IPS-15b (cell line): ENCODE results near the gene TFCP2.

Experiments
- H3K27me3 ChIP-seq: one replicate; pipeline ENCODE4 v1.6.1; 2013; ENCODE audit warnings: low read length; ENCODE audit not compliant: control insufficient read depth, insufficient read depth
- H3K36me3 ChIP-seq: one replicate; pipeline ENCODE4 v1.6.1; 2013; ENCODE audit warnings: low read length; ENCODE audit not compliant: control insufficient read depth, insufficient read depth
- H3K4me1 ChIP-seq: one replicate; pipeline ENCODE4 v1.6.1; 2013; ENCODE audit warnings: mild to moderate bottlenecking, low read length; ENCODE audit not compliant: control insufficient read depth, insufficient read depth
- H3K4me3 ChIP-seq: one replicate; pipeline ENCODE4 v1.5.1; 2013; ENCODE audit warnings: low read depth, low read length
- H3K9ac ChIP-seq: one replicate; pipeline ENCODE4 v1.6.1; 2013; ENCODE audit warnings: low read depth, mild to moderate bottlenecking, low read length
- H3K9me3 ChIP-seq: one replicate; pipeline ENCODE4 v1.6.1; 2013; ENCODE audit warnings: mild to moderate bottlenecking, low read length; ENCODE audit not compliant: control insufficient read depth, insufficient read depth

The TFCP2 gene

GRCh38 chr12:51131745-51132521, 41.0 kb downstream of the TFCP2 start:
- Histone ChIP-seq H3K27me3 (no peaks in the 10 kb centered on the region), H3K9me3 (no peaks in the 10 kb centered on the region), H3K4me3 (no peak overlapping the region), H3K36me3 (no peaks in the 10 kb centered on the region), H3K4me1 (no peaks in the 10 kb centered on the region), H3K9ac (no peak overlapping the region)

GRCh38 chr12:51128919-51129318, 44.0 kb downstream of the TFCP2 start:
- Histone ChIP-seq H3K27me3 (no peaks in the 10 kb centered on the region), H3K9ac (no peak overlapping the region), H3K4me1 (no peaks in the 10 kb centered on the region), H3K9me3 (no peaks in the 10 kb centered on the region), H3K36me3 (peaks cover 6% of the 10 kb centered on the region), H3K4me3 (no peak overlapping the region)

- no peaks in the 10 kb centered on the region for H3K9me3 ChIP-seq
- H3K4me3 ChIP-seq: no peak overlapping the region
- H3K27me3 ChIP-seq: no peaks in the 10 kb centered on the region
- peaks cover 6% of the 10 kb centered on the region for H3K36me3 ChIP-seq
- no peak overlapping the region for H3K9ac ChIP-seq
- H3K4me1 ChIP-seq: no peaks in the 10 kb centered on the region
These were observed 45.7 kb downstream of the TFCP2 start for GRCh38 chr12:51127050-51127729.

GRCh38 chr12:51126297-51126696, 46.6 kb downstream of the TFCP2 start:
- Histone ChIP-seq H3K9ac (no peak overlapping the region), H3K4me1 (no peaks in the 10 kb centered on the region), H3K9me3 (no peaks in the 10 kb centered on the region), H3K36me3 (peaks cover 6% of the 10 kb centered on the region), H3K4me3 (no peak overlapping the region), H3K27me3 (no peaks in the 10 kb centered on the region)

- H3K9me3 ChIP-seq: no peaks in the 10 kb centered on the region
- H3K4me3 ChIP-seq: no peak overlapping the region
- H3K36me3 ChIP-seq: peaks cover 6% of the 10 kb centered on the region
- no peaks in the 10 kb centered on the region for H3K4me1 ChIP-seq
- no peak overlapping the region for H3K9ac ChIP-seq
- no peaks in the 10 kb centered on the region for H3K27me3 ChIP-seq
These were observed 48.4 kb downstream of the TFCP2 start for GRCh38 chr12:51124504-51124903.

- Histone ChIP-seq H3K27me3 (no peaks in the 10 kb centered on the region), H3K4me3 (no peak overlapping the region), H3K9me3 (no peaks in the 10 kb centered on the region), H3K4me1 (no peaks in the 10 kb centered on the region), H3K36me3 (peaks cover 6% of the 10 kb centered on the region), H3K9ac (no peak overlapping the region)
These were observed 50.1 kb downstream of the TFCP2 start for GRCh38 chr12:51122844-51123243.

GRCh38 chr12:51118706-51119105, 54.2 kb downstream of the TFCP2 start:
- H3K27me3 ChIP-seq: no peaks in the 10 kb centered on the region
- H3K4me3 ChIP-seq: no peak overlapping the region
- no peak overlapping the region for H3K9ac ChIP-seq
- no peaks in the 10 kb centered on the region for H3K36me3 ChIP-seq
- no peaks in the 10 kb centered on the region for H3K4me1 ChIP-seq
- no peaks in the 10 kb centered on the region for H3K9me3 ChIP-seq

- Histone ChIP-seq H3K27me3 (no peaks in the 10 kb centered on the region), H3K9ac (no peak overlapping the region), H3K9me3 (no peaks in the 10 kb centered on the region), H3K36me3 (peaks cover 6% of the 10 kb centered on the region), H3K4me1 (no peaks in the 10 kb centered on the region), H3K4me3 (no peak overlapping the region)
These were observed 57.4 kb downstream of the TFCP2 start for GRCh38 chr12:51115533-51115932.

- Histone ChIP-seq H3K36me3 (peaks cover 25% of the 10 kb centered on the region), H3K4me1 (no peaks in the 10 kb centered on the region), H3K27me3 (no peaks in the 10 kb centered on the region), H3K4me3 (no peak overlapping the region), H3K9me3 (no peaks in the 10 kb centered on the region), H3K9ac (no peak overlapping the region)
These were observed 64.8 kb downstream of the TFCP2 start for GRCh38 chr12:51108136-51108535.

- Histone ChIP-seq H3K4me3 (no peak overlapping the region), H3K9me3 (no peaks in the 10 kb centered on the region), H3K36me3 (peaks cover 27% of the 10 kb centered on the region), H3K27me3 (no peaks in the 10 kb centered on the region), H3K4me1 (no peaks in the 10 kb centered on the region), H3K9ac (no peak overlapping the region)
These were observed 69.0 kb downstream of the TFCP2 start for GRCh38 chr12:51103977-51104376.

- Histone ChIP-seq H3K9ac (no peak overlapping the region), H3K9me3 (no peaks in the 10 kb centered on the region), H3K36me3 (peaks cover 27% of the 10 kb centered on the region), H3K27me3 (no peaks in the 10 kb centered on the region), H3K4me1 (no peaks in the 10 kb centered on the region), H3K4me3 (no peak overlapping the region)
These were observed 74.3 kb downstream of the TFCP2 start for GRCh38 chr12:51098611-51099010.

- Histone ChIP-seq H3K27me3 (no peaks in the 10 kb centered on the region), H3K36me3 (peaks cover 15% of the 10 kb centered on the region), H3K9ac (no peak overlapping the region), H3K9me3 (no peaks in the 10 kb centered on the region), H3K4me1 (no peaks in the 10 kb centered on the region), H3K4me3 (no peak overlapping the region)
These were observed 82.2 kb downstream of the TFCP2 start for GRCh38 chr12:51090705-51091229.
